ENCODE data around the gene NSMCE3.

- TF ChIP-seq ZNF274 (IDR thresholded peaks at IDR 0.05; ENCODE audit: low read depth, low read length) (no peak), SUZ12 (IDR thresholded peaks at IDR 0.05; ENCODE audit: extremely low read depth, insufficient read depth, insufficient read length) (no peak)
Measured at GRCh38 chr15:29274946-29275345, 5.3 kb upstream of the NSMCE3 start.

Data from NT2/D1 (cell line).